Kidney (tissue), 14 donors: ENCODE results near the gene ZNF831. TPM values are rescaled to one million over a fixed set of nuclear protein-coding genes. Genes with fewer than 3 reads are reported as not detected.

Experiments
- DNase-seq, 5 donors: peaks; one replicate each; pipeline ENCODE4 v3.0.0-alpha.2; 2013 to 2020
- FAIRE-seq: peaks from 2 replicates; lab custom pipeline; 2012; peaks lifted over from hg19 to GRCh38; lab: Jason Lieb, UNC
- H3K27ac ChIP-seq, 2 donors: one replicate each; pipeline ENCODE4 v1.7.0; 2013; ENCODE audit warnings: low read depth in 2 of 2, low read length in 2 of 2, inconsistent platforms in 1 of 2
- H3K27me3 ChIP-seq: one replicate; pipeline ENCODE4 v1.7.1; 2013; ENCODE audit warnings: low read length, inconsistent platforms; ENCODE audit not compliant: control insufficient read depth, insufficient read depth
- H3K36me3 ChIP-seq, 3 donors: one replicate each; pipeline versions ENCODE4 v1.7.0 to v1.7.1; 2013; ENCODE audit warnings: low read length in 3 of 3, control low read depth in 1 of 3, inconsistent platforms in 1 of 3; ENCODE audit not compliant: insufficient read depth in 3 of 3, control insufficient read depth in 2 of 3
- H3K4me1 ChIP-seq, 3 donors: one replicate each; pipeline versions ENCODE4 v1.7.0 to v1.7.1; 2013; ENCODE audit warnings: low read length in 3 of 3, inconsistent platforms in 1 of 3, low read depth in 1 of 3; ENCODE audit not compliant: control insufficient read depth in 2 of 3, insufficient read depth in 2 of 3
- H3K4me3 ChIP-seq, 3 donors: one replicate each; pipeline versions ENCODE4 v1.7.0 to v1.8.1; 2013; ENCODE audit warnings: low read length in 3 of 3, control low read depth in 1 of 3, inconsistent platforms in 1 of 3
- H3K9ac ChIP-seq, 3 donors: one replicate each; pipeline versions ENCODE4 v1.7.0 to v1.7.1; 2013; ENCODE audit warnings: low read length in 3 of 3, control low read depth in 1 of 3, inconsistent platforms in 1 of 3
- H3K9me3 ChIP-seq, 3 donors: one replicate each; pipeline versions ENCODE4 v1.7.0 to v1.7.1; 2013; ENCODE audit warnings: low read length in 3 of 3, control low read depth in 1 of 3, inconsistent platforms in 1 of 3; ENCODE audit not compliant: control insufficient read depth in 2 of 3, insufficient read depth in 1 of 3
- CTCF ChIP-seq: IDR thresholded peaks from 3 replicates; pipeline ENCODE4 v1.5.1; 2012; ENCODE audit warnings: mild to moderate bottlenecking, moderate library complexity, borderline replicate concordance; ENCODE audit not compliant: insufficient read depth; ENCODE audit errors: extremely low read depth
- intact Hi-C: fragments of 100-400 bp; cut with DNase I; formaldehyde crosslinking; loops from one replicate; pipeline ENCODE4 v1.11.1; 2022
- polyA plus RNA-seq: library from polyadenylated mRNA; stranded (reverse); fragments of 350-450 nt; fragmentation: Illumina TruSeq; extraction: RNeasy Lipid Tissue Mini Kit (QIAGEN cat#74804); gene quantifications from one replicate; pipeline ENCODE4 v1.2.3, GENCODE V29; 2014; ENCODE audit warnings: low read depth, low replicate concordance; ENCODE audit not compliant: insufficient read depth
- total RNA-seq: library from RNA; stranded (reverse); fragmentation: NEBNext Ultra II Directional; extraction: Animal tissue kit (Norgen Biotek cat#: 25700); gene quantifications from one replicate; pipeline ENCODE4 v1.2.1, GENCODE V29; 2021
- donor health status: control.
- donor health status: control.
- donor health status: control.
- donor health status: control.
- donor health status: control.
- donor health status: DM: yes; HTN: yes; CAD: no.
- donor health status: Normal renal cell carcinoma (clear cell type).

Gene ZNF831
- total and polyA plus RNA-seq, 2 donors from 2014 or later, result 0.04 to 1.9 TPM

DNA sequence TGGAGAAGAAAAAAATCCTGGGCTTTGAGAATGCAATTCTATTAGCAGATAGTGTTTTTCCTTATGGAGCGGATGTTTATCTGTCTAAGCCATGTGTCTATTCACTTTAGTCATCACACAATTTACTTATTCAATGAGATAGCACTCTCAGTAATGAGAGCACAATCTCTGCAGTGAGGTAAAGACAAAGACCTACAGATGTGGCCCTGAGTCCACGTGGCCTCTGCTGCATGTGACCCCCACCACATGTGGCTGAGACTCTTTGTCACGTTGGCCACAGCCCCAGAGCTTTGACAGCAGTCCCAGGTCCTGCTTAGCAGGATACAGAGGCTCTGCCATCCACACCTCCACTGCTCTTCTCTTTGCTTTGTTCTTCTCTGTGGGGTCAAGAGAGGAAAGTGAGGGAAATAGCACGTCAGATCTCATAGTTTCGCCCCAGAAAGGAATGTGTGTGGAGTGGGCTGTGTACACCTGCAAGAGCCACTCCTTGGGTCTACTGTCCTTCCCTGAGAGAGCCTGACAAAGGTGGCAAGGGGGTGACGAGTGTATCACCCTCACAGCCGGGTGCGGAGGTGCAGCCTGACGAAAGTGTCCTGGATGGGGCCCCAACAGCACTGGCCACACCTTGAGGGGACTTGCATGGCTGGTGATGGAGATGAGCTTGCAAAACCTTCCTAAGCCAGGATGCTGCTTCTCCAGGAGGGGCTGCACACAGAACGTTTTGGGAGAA lies 40.7 kb downstream of the ZNF831 start:
- Histone ChIP-seq H3K27me3 (no peaks in the 10 kb centered on the region), H3K9ac (no peak overlapping the region), H3K36me3 (no peaks in the 10 kb centered on the region), H3K9me3 (peaks cover 0 to 4% (median 0%) of the 10 kb centered on the region in 3 donors), H3K4me1 (no peaks in the 10 kb centered on the region), H3K4me3 (no peak overlapping the region), H3K27ac (no peak overlapping the region)
- no peak for TF ChIP-seq CTCF
- DNase-seq, result peak in 1 of 5 donors; percentile 3
- no peak for FAIRE-seq
- intact Hi-C loops, result no loop called here

GRCh38 chr20:59205044-59205443 lies 41.4 kb downstream of the ZNF831 start:
- Histone ChIP-seq H3K9ac (no peak overlapping the region), H3K9me3 (no peaks in the 10 kb centered on the region), H3K27me3 (no peaks in the 10 kb centered on the region), H3K4me1 (no peaks in the 10 kb centered on the region), H3K36me3 (no peaks in the 10 kb centered on the region), H3K4me3 (no peak overlapping the region), H3K27ac (no peak overlapping the region)
- intact Hi-C loops, result no loop called here
- peak in 1 of 5 donors; percentile 27 for DNase-seq
- no peak for TF ChIP-seq CTCF
- no peak for FAIRE-seq

- no peak for FAIRE-seq
- Histone ChIP-seq H3K9ac (no peak overlapping the region), H3K36me3 (no peaks in the 10 kb centered on the region), H3K4me3 (no peak overlapping the region), H3K27ac (no peak overlapping the region), H3K4me1 (no peaks in the 10 kb centered on the region), H3K27me3 (no peaks in the 10 kb centered on the region), H3K9me3 (no peaks in the 10 kb centered on the region)
- intact Hi-C loops, result no loop called here
- DNase-seq, result no peak
- no peak for TF ChIP-seq CTCF
Measured at GRCh38 chr20:59207235-59207634, 43.6 kb downstream of the ZNF831 start.
